NCI-H2029 (cell line): ENCODE data around the gene OGDH.
A peak's percentile ranks its signal among the peaks of the same experiment; 100 is the strongest.

Source experiments
- DNase-seq: peaks from one replicate; lab custom pipeline; 2025; lab: John Stamatoyannopoulos, UW

The OGDH gene

GRCh38 chr7:44618753-44619152, 12.3 kb downstream of the OGDH start:
- peak; percentile 58 for DNase-seq

GRCh38 chr7:44621034-44621749, 14.8 kb downstream of the OGDH start:
- no peak for DNase-seq

GRCh38 chr7:44621750-44622103, 15.3 kb downstream of the OGDH start:
- no peak for DNase-seq

GRCh38 chr7:44622342-44623151, 16.1 kb downstream of the OGDH start:
- no peak for DNase-seq

GRCh38 chr7:44624318-44624717, 17.9 kb downstream of the OGDH start:
- no peak for DNase-seq

- no peak for DNase-seq
Measured at GRCh38 chr7:44625526-44626471, 19.4 kb downstream of the OGDH start.

- no peak for DNase-seq
Measured at GRCh38 chr7:44626620-44627019, 20.2 kb downstream of the OGDH start.

GRCh38 chr7:44629829-44630522, 23.5 kb downstream of the OGDH start:
- DNase-seq, result no peak

- no peak for DNase-seq
Measured at GRCh38 chr7:44630792-44631457, 24.5 kb downstream of the OGDH start.

GRCh38 chr7:44631458-44632115, 25.2 kb downstream of the OGDH start:
- DNase-seq, result no peak

- no peak for DNase-seq
Measured at GRCh38 chr7:44632196-44632595, 25.8 kb downstream of the OGDH start.

GRCh38 chr7:44633254-44634186, 27.1 kb downstream of the OGDH start:
- peak; percentile 80 for DNase-seq

- DNase-seq, result peak; percentile 52
Measured at GRCh38 chr7:44634187-44634838, 27.9 kb downstream of the OGDH start.

- no peak for DNase-seq
Measured at GRCh38 chr7:44634839-44635591, 28.6 kb downstream of the OGDH start.

GRCh38 chr7:44636041-44636584, 29.7 kb downstream of the OGDH start:
- no peak for DNase-seq

GRCh38 chr7:44636926-44637325, 30.5 kb downstream of the OGDH start:
- DNase-seq, result no peak

GRCh38 chr7:44637788-44638594, 31.6 kb downstream of the OGDH start:
- DNase-seq, result no peak
